GM21529 (cell line): ENCODE results near the gene ACSL3.
"Not testable (repeated sequence)": the region's sequence is repeated elsewhere in the genome, so short reads cannot be mapped to it uniquely, and the experiment has no call there.

Experiments used
- ATAC-seq: cut with Tn5 transposase; IDR thresholded peaks from one replicate; pipeline ENCODE4 v1.9.1; 2021; ENCODE audit not compliant: unreplicated experiment

Gene ACSL3

GRCh38 chr2:222907790-222908441 is 47.1 kb downstream of the ACSL3 start:
- no peak for ATAC-seq

GRCh38 chr2:222909286-222909685 is 48.5 kb downstream of the ACSL3 start:
- ATAC-seq: no peak

- ATAC-seq: peak; percentile 95
Measured at GRCh38 chr2:222912117-222912516, 51.3 kb downstream of the ACSL3 start.

GRCh38 chr2:222912776-222913175 is 51.9 kb downstream of the ACSL3 start:
- ATAC-seq: no peak

- no peak for ATAC-seq
Measured at GRCh38 chr2:222915092-222915957, 54.5 kb downstream of the ACSL3 start.

GRCh38 chr2:222916229-222917197 is 55.7 kb downstream of the ACSL3 start:
- ATAC-seq: no peak

GRCh38 chr2:222917212-222917611 is 56.4 kb downstream of the ACSL3 start:
- not testable (repeated sequence) for ATAC-seq

- ATAC-seq: no peak
Measured at GRCh38 chr2:222919841-222920526, 59.1 kb downstream of the ACSL3 start.

- no peak for ATAC-seq
Measured at GRCh38 chr2:222920657-222921186, 59.9 kb downstream of the ACSL3 start.

GRCh38 chr2:222922019-222922800 is 61.4 kb downstream of the ACSL3 start:
- no peak for ATAC-seq

- no peak for ATAC-seq
Measured at GRCh38 chr2:222926915-222927314, 66.1 kb downstream of the ACSL3 start.

GRCh38 chr2:222927600-222927999 is 66.8 kb downstream of the ACSL3 start:
- peak; percentile 45 for ATAC-seq

GRCh38 chr2:222928335-222928734 is 67.5 kb downstream of the ACSL3 start:
- no peak for ATAC-seq

GRCh38 chr2:222930862-222931261 is 70.0 kb downstream of the ACSL3 start:
- no peak for ATAC-seq

GRCh38 chr2:222931659-222932058 is 70.8 kb downstream of the ACSL3 start:
- no peak for ATAC-seq

- ATAC-seq: no peak
Measured at GRCh38 chr2:222933458-222933857, 72.6 kb downstream of the ACSL3 start.

- ATAC-seq: no peak
Measured at GRCh38 chr2:222935688-222936298, 75.0 kb downstream of the ACSL3 start.

- ATAC-seq: no peak
Measured at GRCh38 chr2:222936705-222937104, 75.9 kb downstream of the ACSL3 start.

GRCh38 chr2:222938327-222938726 is 77.5 kb downstream of the ACSL3 start:
- no peak for ATAC-seq
